G401 (cell line): ENCODE measurements around the gene RIPPLY1. TPM values are rescaled to one million over a fixed set of nuclear protein-coding genes. Genes with fewer than 3 reads are reported as not detected.

ENCODE experiments used
- DNase-seq: peaks from one replicate; pipeline ENCODE4 v3.0.0-alpha.2; 2015; ENCODE audit warnings: low spot score
- in situ Hi-C: cut with HindIII; loops from 2 replicates; pipeline ENCODE4 v1.10.0; 2016; ENCODE audit warnings: low sequenced_read_pairs, mixed read lengths
- total RNA-seq: library from RNA; depleted of rRNA; stranded (reverse); fragments of >200 nt; shearing (Covaris generic); gene quantifications from 2 replicates; pipeline ENCODE4 v1.2.3, GENCODE V29; 2014; rRNA removed

RIPPLY1 gene, protein sequence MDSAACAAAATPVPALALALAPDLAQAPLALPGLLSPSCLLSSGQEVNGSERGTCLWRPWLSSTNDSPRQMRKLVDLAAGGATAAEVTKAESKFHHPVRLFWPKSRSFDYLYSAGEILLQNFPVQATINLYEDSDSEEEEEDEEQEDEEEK
- not detected in 2 replicates for total RNA-seq

DNA sequence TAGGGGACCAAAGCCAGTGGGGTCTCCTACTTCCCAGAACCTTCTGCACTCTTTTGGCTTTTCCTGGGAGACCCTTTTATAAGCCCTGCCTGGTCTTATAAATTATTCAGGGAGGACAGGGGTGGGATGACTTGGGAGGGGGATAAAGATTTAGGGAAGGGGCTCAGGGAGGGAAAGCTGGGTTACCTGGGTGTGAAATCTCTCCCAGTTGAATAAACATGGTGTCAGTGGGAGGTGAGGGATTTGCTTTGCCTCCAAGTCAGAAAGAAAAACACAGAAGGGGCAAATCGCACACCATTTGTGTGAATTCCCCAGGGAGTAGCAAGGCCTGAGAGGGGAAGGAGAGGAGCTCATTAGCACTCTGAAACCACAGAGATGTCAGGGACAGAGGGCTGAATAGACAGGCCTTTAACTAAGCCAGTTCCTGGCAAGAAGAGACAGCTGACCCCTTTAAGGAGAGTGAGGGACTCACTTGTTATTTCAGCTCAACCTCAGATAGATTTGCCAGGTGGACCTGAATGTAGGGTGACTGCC, at the start of gene RIPPLY1:
RIPPLY1 (minus strand) TSS at position 51 of the 534 bp plus-strand sequence. CDS start 54 bp downstream, outside the sequence.
- in situ Hi-C loops, result no loop called here
- no peak for DNase-seq

DNA sequence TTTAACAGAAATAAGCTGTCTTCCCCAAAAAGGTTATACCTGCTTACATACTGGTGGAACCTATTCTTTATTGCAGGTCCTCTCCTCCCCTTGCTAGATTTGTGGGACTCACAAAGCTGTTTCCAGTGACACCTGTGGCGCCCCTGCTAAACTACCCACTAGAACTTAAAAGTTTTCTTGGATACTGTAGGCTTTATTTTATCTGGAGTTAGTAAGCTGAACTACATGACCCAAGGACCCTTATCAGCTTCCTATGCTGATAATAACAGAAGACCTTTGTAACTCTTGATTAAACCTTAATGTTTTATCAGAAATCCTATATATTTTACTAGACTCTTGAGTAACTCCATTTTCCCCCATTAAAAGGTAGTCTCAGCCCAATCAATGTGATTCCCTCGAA, 49.4 kb upstream of the RIPPLY1 start:
- in situ Hi-C loops, result no loop called here
- no peak for DNase-seq

DNA sequence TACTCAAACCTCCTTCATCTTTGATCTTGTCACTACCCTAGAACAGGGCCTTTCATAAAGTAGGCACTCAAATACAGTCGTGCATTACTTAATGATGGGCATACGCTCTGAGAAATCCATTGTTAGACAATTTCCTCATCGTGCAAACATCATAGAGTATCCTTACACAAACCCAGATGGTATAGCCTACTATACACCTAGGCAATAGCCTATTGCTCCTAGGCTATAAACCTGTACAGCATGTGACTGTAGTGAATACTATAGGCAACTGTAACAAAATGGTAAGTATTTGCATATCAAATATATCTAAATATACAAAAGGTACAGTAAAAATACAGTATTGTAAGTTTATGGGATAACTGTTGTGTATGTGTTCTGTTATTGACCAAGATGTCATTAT, 48.9 kb upstream of the RIPPLY1 start:
- DNase-seq, result no peak
- in situ Hi-C loops, result no loop called here

DNA sequence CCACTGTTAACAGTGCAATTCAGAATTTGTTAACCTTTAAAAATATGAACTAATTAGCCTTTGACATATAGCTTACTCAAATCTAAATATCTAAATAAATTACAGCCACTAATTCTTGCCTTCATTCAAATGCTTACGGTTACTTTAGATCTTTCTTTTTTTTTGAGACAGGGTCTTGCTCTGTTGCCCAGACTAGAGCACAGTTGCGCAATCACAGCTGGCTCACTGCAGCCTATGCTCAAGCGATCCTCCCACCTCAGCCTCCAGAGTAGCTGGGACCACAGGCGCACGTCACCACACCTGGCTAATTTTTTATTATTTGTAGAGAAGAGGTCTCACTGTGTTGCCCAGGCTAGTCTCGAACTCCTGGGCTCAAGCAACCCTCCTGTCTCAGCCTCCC, 48.1 kb upstream of the RIPPLY1 start:
- no peak for DNase-seq
- in situ Hi-C loops, result no loop called here

DNA sequence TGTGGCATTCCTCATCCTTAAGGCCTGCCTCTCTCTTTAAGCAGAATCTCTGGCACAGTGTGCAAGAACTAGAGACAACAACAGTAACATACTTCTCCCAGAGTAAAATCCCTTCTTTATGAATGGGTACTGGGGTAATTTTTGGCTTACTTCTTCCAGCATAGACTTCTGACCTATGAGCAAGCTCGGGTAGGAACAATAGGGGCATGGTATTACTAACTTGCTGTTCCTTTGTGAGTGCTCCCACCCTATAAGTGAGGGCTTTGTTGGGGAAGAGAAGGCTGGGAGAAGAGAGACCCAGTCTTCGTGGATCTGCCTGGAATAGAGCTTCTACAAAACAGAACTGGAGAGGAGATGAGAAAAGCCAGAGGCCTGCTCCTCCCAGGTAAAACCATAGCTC, 47.2 kb upstream of the RIPPLY1 start:
- in situ Hi-C loops, result no loop called here

DNA sequence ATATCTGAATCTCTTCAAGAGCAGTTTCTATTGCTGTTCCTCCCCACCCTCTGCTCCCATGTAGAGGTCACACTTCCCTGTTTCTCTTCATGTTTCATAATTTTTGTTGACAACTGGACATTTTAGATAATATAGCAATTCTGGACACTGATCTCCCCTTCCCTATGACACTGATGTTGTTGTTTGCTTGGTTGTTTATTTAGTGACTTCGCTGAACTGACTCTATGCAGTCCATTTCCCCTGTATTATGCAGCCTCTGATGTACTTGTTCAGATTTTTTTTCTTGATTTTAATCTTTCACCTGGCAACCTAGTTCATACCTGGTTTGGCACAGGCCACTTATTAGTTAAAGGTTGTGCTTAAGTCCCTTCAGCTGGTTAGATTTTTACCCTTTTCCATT, 46.2 kb upstream of the RIPPLY1 start:
- DNase-seq, result no peak
- in situ Hi-C loops, result no loop called here

More for the DNA sequence above, 47.2 kb upstream of the RIPPLY1 start:
- no peak for DNase-seq

DNA sequence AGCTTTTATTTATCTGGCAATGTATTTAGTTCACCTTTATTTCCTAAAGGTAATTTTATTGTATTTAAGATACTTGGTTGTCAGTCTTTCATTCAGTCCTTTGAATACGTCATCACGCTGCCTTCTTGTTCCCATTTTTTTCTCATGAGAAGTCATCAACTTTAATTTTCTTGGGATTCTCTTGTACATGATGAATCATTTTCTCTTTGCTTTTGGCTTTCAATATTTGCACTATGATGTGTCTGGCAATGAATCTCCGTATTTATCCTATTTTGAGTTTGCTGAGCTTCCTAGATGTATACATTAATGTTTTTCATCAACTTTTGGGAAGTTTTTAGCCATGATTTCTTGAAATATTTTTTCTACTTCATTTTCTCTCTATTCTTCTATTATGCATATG, 45.5 kb upstream of the RIPPLY1 start:
- DNase-seq, result no peak
- in situ Hi-C loops, result no loop called here

DNA sequence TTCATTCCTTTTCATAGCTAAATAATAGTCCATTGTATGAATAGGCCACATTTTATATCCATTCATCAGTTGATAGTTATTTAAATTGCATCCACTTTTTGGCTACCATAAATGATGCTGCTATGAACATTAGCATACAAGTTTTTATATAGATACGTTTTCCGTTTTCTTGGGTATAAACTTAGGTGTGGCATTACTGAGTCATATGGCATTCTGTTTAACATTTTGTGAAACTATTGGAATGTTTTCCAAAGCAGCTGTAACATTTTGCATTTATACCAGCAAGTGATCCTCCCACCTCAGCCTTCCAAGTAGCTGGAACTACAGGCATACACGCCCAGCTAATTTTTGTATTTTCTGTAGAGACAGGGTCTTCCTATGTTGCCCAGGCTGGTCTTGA, 43.3 kb upstream of the RIPPLY1 start:
- DNase-seq, result no peak
- in situ Hi-C loops, result no loop called here

DNA sequence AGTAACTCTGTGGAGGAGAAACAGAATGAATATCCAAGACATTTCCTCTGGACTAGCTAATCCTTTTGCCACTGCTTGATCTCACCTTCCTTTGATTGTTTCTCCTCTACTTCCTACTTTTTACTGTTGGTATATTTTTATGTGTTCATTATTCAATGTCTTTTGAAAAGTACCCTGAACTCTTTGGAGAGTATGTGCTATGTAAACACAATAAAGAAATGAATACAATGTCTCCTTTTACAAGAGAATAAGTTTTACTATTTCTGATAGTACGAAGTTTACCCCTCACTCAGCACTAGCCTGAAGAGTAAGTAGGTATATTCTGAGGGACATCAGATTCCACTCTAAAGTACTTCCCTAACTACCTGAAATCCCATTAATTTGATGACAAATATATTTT, 36.9 kb upstream of the RIPPLY1 start:
- in situ Hi-C loops, result no loop called here

DNA sequence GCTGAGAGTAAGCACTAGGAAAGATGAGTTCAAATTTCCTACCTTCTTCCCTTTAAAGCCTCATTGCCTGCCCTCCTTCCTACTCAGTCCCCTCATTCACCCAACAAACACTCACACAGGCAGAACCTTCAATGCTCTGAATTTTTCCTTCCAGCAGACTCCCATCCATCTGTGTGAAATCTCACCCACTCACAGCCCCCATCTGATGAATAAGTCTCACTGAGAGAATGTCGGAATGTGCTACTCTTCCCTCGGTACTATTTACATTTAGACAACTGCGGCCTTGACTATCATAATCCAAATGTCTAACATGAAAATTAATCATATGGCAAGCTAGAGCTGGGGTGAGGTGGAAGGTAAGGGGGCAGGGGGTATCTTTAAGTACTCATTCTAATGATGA, 36.4 kb upstream of the RIPPLY1 start:
- in situ Hi-C loops, result no loop called here
- no peak for DNase-seq

More for the DNA sequence above, 36.9 kb upstream of the RIPPLY1 start:
- no peak for DNase-seq

DNA sequence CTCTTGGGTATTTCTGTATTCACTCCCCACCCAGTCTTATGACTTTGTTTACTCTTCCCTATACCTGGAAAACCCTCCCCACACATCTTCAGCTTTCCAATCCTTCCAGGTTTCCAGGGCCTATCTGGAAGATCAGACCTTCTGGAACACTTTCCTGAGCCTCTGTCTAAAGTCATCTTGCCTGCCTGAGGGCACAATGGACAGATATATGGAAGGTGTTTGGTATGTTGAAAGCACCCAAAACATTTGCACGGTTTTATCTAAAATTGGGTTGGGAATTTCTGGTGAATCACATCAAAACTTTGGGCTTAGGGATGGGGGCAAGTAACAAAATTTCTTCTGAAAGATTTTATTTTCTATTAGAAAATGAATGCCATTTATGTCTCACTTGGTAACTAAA, 33.1 kb upstream of the RIPPLY1 start:
- in situ Hi-C loops, result no loop called here
- DNase-seq, result no peak

DNA sequence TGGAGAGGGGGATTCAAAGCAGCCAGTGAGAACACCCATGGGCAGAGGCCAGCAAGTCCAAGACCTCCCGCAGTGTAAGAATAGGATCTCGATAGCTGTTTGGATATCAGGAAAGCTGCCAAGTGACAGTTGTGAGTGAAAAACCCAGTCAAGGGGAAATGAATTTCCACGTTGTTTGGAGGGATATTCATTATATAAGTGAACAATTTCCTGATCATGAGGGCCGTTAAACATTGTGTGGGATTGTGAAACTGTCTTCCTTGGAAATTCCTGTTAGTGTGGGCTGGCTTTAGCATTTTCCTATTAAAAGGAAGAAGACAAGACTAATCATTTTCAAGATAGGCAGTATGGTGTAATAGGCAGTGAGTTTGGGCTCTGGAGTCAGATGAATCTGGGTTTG, 32.0 kb upstream of the RIPPLY1 start:
- in situ Hi-C loops, result no loop called here
- DNase-seq, result no peak

DNA sequence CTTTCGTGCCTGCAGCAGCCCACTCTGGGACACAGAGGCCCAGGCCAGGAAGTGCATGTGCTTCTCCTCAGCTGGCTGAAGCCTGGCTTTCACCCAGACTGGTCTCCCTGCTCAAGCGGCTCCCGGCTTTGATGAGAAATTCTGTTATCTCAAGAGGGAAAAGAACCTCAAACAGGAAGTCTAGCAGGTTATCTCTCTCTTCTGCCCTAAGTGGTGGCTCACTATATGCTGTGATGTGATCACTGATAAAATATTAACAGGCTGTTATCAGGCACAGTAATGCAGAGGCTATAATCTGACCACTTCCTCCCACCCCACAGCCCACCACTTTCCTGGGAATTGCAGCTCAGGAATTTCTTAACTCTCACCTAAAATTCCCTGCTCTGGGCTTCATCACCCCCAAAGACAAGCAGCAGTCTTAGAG, 30.4 kb upstream of the RIPPLY1 start:
- DNase-seq, result no peak

DNA sequence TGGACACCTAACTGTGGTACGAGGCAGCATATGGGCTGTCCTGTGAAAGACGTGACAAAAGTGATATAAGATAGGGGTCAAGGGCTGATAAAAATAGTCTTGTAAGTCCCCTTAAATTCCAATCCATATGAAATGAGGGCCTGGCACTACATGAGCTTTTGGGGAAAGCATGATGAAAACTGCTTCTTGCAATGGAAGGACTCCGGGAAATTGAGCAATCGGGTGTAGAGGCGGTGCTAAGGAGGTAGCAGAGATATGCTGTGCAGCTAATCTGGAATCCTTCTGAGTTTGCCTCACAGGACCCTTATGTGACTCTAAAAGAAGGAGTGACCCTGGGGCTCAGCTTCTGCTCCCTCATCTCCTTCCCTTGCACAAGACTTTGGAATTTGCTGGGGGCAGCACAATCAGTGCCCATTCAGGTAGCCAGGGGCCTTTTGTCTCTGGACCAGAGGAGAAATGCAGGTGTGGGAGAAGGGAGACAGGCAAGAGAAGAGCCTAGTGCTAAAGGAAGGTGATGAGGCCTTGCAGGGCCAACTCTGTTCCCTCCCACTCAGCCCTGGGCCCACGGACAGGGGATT, 29.9 kb upstream of the RIPPLY1 start:
- in situ Hi-C loops, result no loop called here
- no peak for DNase-seq

More for the DNA sequence above, 30.4 kb upstream of the RIPPLY1 start:
- in situ Hi-C loops, result no loop called here

DNA sequence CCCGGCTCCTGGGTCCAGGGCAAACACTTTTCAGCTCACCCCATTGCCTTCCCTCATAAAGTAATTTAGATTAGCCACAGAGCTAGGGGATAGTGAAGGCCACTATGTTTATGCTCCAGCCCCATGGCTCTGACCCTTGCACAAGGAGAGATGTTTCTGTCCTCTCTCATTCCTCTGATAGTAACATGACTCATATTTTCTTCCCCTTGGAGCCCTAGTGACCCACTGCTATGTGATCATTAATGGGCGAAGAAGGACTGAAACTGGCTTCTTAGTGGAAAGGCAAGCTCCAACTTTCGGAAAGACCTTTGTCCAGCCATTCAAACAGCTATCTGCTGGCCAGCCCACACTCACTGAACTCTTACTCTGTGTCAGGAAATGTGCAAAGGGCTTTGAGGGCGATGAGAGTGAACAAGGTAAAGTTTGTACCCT, 29.4 kb upstream of the RIPPLY1 start:
- in situ Hi-C loops, result no loop called here

DNA sequence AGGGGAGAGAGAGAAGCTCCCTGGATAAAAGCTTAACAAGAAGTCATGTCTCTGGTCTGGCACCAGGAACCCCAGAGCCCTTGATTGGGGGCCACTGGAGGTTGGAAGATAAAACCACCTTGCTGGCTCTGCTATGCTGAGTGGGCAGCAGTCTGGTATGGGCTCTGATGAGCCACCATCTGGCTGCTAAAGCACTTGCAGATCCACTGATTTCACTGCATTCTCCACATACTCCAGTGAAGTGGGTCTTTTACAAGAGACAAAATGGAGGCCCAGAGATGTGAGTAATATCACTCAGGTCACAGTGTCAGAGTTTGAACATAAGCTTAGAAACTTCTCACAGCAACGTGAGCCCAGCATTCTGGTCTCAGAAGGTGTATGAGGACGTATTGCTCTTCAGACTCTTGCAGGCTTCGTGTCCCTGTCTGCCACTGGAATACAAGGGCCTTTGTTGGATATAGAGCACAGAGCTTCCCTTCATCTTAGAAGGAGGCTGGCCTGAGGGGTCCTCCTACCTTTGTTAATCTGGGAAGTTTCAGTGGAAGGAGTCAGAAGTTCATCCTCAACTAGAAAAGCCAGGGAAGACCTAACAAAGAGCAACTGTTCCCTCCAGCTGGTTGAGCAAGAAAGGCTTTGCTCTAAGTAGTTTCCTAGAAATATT, 28.8 kb upstream of the RIPPLY1 start:
- in situ Hi-C loops, result no loop called here
- DNase-seq, result no peak

More for the DNA sequence above, 29.4 kb upstream of the RIPPLY1 start:
- DNase-seq, result no peak

DNA sequence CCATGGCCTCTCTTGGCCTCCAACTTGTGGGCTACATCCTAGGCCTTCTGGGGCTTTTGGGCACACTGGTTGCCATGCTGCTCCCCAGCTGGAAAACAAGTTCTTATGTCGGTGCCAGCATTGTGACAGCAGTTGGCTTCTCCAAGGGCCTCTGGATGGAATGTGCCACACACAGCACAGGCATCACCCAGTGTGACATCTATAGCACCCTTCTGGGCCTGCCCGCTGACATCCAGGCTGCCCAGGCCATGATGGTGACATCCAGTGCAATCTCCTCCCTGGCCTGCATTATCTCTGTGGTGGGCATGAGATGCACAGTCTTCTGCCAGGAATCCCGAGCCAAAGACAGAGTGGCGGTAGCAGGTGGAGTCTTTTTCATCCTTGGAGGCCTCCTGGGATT, 25.1 kb upstream of the RIPPLY1 start:
- DNase-seq, result no peak
- in situ Hi-C loops, result no loop called here

DNA sequence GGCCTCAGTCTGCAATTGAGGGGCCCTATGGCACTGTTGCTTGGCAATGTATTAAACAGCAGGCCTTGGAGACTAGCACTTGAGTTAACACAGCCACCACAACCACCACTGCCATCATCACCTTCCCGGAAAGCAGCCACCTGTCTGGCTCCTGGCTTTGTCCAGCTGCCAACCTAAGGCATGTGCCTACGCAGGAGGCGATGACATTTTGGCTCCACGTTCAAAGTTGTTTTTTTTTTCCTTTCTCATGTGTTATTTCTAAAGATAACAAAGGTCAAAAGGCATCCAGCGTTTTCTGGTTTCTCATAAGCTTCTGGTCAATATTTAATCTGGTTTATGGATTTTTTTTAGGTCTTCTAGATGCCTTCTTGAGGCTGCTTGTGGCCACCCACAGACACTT, 24.6 kb upstream of the RIPPLY1 start:
- in situ Hi-C loops, result no loop called here
- no peak for DNase-seq

DNA sequence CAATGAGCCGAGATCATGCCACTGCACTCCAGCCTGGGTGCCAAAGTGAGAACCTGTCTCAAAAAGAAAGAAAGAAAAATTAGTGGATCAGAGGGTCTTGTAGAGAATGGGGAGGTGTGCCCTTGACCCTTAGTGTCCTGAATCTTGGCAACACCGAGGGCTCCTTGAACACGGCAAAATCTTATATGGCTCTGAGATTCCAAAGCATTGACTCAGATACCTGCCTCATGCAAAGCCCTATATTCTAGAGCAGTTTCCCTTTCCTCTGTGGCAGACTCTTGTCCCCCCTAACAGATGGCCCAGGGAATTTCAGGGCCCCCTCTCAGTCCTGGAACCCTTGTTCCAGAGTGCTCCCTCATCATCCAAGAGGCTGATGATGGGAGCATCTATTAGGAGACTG, 23.9 kb upstream of the RIPPLY1 start:
- in situ Hi-C loops, result no loop called here
- no peak for DNase-seq

DNA sequence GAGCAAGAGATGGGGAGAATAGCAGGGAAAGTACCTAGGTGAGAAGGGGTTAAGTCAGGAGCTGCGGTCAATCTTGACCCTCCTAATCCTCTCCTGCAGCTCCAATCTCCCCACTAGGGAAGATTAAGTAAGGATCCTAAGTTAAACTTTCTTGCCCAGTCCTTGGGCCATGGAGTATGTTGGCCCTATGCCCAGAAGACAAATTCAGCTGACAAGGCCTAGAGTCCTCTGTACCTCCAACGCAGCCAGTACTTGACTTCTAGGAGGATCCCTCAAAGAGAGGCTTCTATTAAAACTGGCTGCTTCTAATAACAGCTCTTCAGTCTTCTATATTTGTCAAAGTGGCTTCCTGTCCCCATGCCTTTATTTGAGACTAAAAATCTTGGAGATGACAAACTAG, 18.5 kb upstream of the RIPPLY1 start:
- in situ Hi-C loops, result no loop called here
- no peak for DNase-seq
